ENCODE measurements around the gene APOBEC4. TPM values are rescaled to one million over a fixed set of nuclear protein-coding genes. Genes with fewer than 3 reads are reported as not detected.
A peak's percentile ranks its signal among the peaks of the same experiment; 100 is the strongest.

The APOBEC4 gene
- total and polyA plus RNA-seq, 12 donors = not detected

GRCh38 chr1:183694066-183694465 lies 41.0 kb upstream of the APOBEC4 start:
- Histone ChIP-seq H3K9me3 (replicated peaks in 1 of 3) (no peaks in the 10 kb centered on the region), H3K4me3 (no peak overlapping the region), H3K36me3 (replicated peaks in 1 of 2) (no peaks in the 10 kb centered on the region), H3K27me3 (no peaks in the 10 kb centered on the region), H3K27ac (no peak overlapping the region), H3K4me1 (replicated peaks in 1 of 2) (peaks cover 0 to 12% of the 10 kb centered on the region in 2 donors)
- TF ChIP-seq CTCF (IDR thresholded peaks at IDR 0.05) (no peak), POLR2A (IDR thresholded peaks at IDR 0.05) (no peak)
- WGBS, 4 donors = 47 to 57% (median 51%) methylated on average over 1 of the region's 1 CpG
- intact Hi-C loops (cut with DNase I) = no loop called here
- DNase-seq = no peak

- DNase-seq = no peak
- H3K9me3 ChIP-seq (replicated peaks in 1 of 3) = no peaks in the 10 kb centered on the region
- no peak for TF ChIP-seq CTCF (IDR thresholded peaks at IDR 0.05)
- TF ChIP-seq POLR2A (IDR thresholded peaks at IDR 0.05) = no peak
- no peaks in the 10 kb centered on the region for H3K36me3 ChIP-seq (replicated peaks in 1 of 2)
- H3K27me3 ChIP-seq = no peaks in the 10 kb centered on the region
- intact Hi-C loops (cut with DNase I) = no loop called here
- H3K4me1 ChIP-seq (replicated peaks in 1 of 2) = peaks cover 0 to 12% of the 10 kb centered on the region in 2 donors
- H3K27ac ChIP-seq = no peak overlapping the region
- H3K4me3 ChIP-seq = no peak overlapping the region
Measured at GRCh38 chr1:183693521-183693920, 40.4 kb upstream of the APOBEC4 start.

- no peak for TF ChIP-seq POLR2A (IDR thresholded peaks at IDR 0.05)
- no peak for TF ChIP-seq CTCF (IDR thresholded peaks at IDR 0.05)
- Histone ChIP-seq H3K27me3 (no peaks in the 10 kb centered on the region), H3K9me3 (replicated peaks in 1 of 3) (no peaks in the 10 kb centered on the region), H3K36me3 (replicated peaks in 1 of 2) (no peaks in the 10 kb centered on the region), H3K4me3 (no peak overlapping the region), H3K4me1 (replicated peaks in 1 of 2) (peaks cover 0 to 12% of the 10 kb centered on the region in 2 donors), H3K27ac (no peak overlapping the region)
- intact Hi-C loops (cut with DNase I) = no loop called here
- DNase-seq = peak in 1 of 7 donors; percentile 8
Measured at GRCh38 chr1:183689762-183690204, 36.7 kb upstream of the APOBEC4 start.

GRCh38 chr1:183688341-183689060 lies 35.4 kb upstream of the APOBEC4 start:
- H3K36me3 ChIP-seq (replicated peaks in 1 of 2) = no peaks in the 10 kb centered on the region
- no peak overlapping the region for H3K27ac ChIP-seq
- TF ChIP-seq CTCF (IDR thresholded peaks at IDR 0.05) (no peak), POLR2A (IDR thresholded peaks at IDR 0.05) (no peak)
- 92 to 96% (median 94%) methylated on average over 2 of the region's 2 CpGs for WGBS, 4 donors
- no peak overlapping the region for H3K4me3 ChIP-seq
- no peaks in the 10 kb centered on the region for H3K9me3 ChIP-seq (replicated peaks in 1 of 3)
- no peaks in the 10 kb centered on the region for H3K27me3 ChIP-seq
- intact Hi-C loops (cut with DNase I) = no loop called here
- no peak for DNase-seq
- H3K4me1 ChIP-seq (replicated peaks in 1 of 2) = peaks cover 0 to under 1% of the 10 kb centered on the region in 2 donors
